ENCODE data around the gene LTB4R.
"Not testable (repeated sequence)": the region's sequence is repeated elsewhere in the genome, so short reads cannot be mapped to it uniquely, and the experiment has no call there.

LTB4R gene

GRCh38 chr14:24343795-24344660, 32.7 kb downstream of the LTB4R start:
- DNase-seq (ENCODE audit: low read depth), result no peak

DNA sequence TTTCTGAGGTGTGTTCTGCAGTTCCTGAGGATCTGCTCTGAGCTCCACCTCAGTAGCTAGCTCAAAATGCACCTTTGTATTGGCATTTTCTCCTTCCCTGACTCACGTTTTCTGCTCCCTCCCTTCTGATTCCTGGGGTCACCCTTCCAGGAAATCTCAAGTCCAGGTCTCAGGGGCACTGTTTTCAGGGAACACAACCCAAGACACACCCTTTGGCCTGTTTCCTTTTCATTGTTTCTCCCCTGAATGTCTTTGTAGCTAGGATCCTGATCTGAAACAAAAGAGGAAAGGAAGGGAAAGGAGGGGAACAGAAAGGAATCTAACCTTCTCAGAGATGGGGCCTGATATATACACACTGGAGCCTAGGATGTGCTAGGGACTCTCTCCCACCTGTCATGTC, 35.8 kb downstream of the LTB4R start:
- DNase-seq (ENCODE audit: low read depth), result no peak

DNA sequence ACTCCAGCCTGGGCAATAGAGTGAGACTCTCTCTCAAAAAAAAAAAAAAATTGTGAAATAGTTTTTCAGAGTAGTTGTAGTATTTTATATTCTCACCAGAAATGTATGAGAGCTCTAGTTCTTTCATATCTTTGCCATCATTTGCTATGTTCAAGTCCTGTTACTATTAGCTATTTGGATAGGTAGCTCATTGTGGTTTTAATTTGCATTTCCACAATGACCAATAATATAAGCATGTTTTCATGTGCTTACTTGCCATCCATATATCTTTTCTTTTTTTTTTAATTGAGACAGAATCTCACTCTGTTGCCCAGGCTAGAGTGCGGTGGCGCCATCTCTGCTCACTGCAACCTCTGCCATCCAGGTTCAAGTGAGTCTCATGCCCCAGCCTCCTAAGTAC, 36.9 kb downstream of the LTB4R start:
- no peak for DNase-seq (ENCODE audit: low read depth)

DNA sequence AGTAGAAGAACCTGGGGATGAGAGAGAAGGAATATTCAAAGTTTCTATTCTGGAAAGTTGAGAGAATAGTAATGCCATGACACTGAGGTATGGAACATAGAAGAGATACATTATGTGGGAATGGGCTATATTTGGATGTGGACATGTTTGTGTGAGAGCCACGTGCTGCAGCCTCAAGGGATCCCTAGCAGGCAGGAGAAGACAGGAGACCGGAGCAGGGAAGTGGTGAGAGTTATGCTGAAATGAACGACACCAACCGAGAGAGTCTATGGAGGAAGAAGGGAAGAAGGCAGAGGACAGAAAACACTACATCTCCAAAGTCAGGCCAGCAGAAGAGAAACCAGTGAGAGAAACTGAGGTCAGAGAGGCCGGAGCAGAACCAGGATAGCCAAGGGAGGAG, 38.4 kb downstream of the LTB4R start:
- DNase-seq (ENCODE audit: low read depth), result no peak

- no peak for DNase-seq (ENCODE audit: low read depth)
These were observed 40.2 kb downstream of the LTB4R start for GRCh38 chr14:24351517-24351916.

DNA sequence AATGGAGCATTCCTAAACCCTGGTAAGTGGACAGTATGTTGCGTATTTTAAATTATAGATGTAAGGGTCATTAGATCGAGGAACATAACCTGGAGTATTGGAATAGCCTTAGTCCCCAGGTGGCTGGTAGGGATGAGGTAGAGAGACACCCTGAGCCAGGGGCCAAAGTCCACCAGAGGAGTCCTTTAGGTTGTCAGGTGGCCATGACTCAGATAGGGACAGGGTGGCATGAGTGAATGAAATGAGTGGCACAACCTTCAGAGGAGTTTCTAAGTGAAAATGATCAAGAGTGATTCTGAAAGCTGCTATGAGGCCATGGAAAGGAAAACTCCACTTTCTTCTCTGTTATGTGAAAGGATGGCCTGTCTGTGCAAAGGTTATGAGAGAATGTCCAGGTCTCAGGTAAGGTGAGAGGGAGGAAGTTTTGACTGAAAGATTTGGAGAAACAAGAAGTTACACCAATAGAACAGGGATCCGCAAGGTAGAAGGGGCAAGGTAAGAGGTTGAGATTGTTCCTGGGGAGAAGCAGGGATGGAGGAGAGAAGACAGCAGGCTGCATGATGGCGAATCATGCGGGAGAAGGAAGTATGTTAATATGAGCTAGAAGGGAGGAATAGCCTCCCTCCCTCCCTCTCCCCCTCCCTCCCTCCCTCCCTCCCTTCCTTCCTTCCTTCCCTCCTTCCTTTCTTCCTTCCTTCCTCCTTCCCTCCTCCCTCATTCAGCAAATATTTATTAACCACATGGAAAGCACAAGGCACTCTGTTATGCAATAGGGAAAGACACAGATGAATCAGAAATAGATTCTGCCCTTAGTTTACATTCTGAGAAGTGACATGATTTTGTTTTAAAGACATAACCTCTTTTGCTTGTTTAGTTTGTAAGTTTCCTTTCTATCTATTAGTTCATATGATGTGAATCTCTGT, 42.5 kb downstream of the LTB4R start:
- DNase-seq (ENCODE audit: low read depth), result no peak

DNA sequence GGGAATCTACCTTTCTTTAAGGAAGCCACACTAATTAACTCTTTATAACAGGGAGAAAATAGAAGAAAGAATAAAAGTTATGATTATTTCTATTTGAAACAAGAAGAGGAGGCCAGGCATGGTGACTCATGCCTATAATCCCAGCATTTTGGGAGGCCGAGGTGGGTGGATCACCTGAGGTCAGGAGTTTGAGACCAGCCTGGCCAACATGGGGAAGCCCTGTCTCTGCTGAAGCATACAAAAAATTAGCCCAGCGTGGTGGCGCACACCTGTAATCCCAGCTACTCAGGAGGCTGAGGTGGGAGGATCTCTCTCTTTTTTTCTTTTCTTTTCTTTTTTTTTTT, 43.2 kb downstream of the LTB4R start:
- not testable (repeated sequence) for DNase-seq (ENCODE audit: low read depth)

DNA sequence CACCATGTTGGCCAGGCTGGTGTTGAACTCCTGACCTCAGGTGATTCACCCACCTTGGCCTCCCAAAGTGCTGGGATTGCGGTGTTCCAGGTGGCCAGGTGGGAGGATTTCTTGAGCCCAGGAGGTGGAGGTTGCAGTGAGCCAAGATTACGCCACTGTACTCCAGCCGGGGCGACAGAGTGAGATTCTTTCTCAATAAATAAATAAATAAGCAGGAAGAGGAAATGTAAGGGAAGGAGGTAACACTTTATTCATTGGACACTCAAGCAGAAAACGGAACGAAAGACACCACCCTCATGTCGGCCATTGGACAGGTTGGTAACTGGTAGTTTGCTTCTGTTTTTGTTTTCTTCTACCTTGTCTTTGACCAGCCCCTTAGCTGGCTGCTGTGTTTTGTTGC, 43.7 kb downstream of the LTB4R start:
- DNase-seq (ENCODE audit: low read depth), result no peak

- DNase-seq (ENCODE audit: low read depth), result no peak
These were observed 44.9 kb downstream of the LTB4R start for GRCh38 chr14:24356208-24356607.

DNA sequence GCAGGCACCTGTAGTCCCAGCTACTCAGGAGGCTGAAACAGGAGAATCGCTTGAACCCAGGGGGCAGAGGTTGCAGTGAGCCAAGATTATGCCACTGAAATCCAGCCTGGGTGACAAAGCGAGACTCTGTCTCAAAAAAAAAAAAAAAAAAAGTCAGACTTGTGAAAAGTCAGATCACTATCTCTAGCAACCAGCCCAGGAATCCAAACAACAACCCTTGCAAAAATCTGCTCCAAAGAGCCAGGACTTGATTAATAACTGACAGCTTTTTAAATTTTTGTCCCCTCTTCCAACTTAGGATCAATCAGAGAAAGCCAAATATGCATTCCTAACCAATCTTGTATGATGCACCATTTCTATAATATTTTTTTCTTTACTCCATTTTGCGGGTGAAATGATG, 49.0 kb downstream of the LTB4R start:
- no peak for DNase-seq (ENCODE audit: low read depth)

- DNase-seq (ENCODE audit: low read depth), result no peak
These were observed 50.0 kb downstream of the LTB4R start for GRCh38 chr14:24361326-24361725.

- DNase-seq (ENCODE audit: low read depth), result no peak
These were observed 51.1 kb downstream of the LTB4R start for GRCh38 chr14:24362241-24362960.

DNA sequence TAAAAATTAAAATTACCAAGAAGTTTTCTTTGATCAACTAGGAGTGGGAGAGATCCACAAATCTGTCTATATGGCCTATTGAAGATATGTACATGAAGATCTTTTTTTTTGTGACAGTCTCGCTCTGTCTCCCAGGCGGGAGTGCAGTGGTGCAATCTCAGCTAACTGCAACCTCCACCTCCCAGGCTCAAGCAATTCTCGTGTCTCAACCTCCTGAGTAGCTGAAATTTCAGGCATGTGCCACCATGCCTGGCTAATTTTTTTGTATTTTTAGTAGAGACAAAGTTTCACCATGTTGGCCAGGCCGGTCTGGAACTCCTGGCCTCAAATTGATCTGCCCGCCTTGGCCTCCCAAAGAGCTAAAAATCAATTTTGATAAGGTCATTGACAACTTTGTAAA, 52.1 kb downstream of the LTB4R start:
- DNase-seq (ENCODE audit: low read depth), result no peak

GRCh38 chr14:24364841-24365240, 53.5 kb downstream of the LTB4R start:
- DNase-seq (ENCODE audit: low read depth), result no peak

GRCh38 chr14:24365600-24366412, 54.5 kb downstream of the LTB4R start:
- peak; percentile 34 for DNase-seq (ENCODE audit: low read depth)

DNA sequence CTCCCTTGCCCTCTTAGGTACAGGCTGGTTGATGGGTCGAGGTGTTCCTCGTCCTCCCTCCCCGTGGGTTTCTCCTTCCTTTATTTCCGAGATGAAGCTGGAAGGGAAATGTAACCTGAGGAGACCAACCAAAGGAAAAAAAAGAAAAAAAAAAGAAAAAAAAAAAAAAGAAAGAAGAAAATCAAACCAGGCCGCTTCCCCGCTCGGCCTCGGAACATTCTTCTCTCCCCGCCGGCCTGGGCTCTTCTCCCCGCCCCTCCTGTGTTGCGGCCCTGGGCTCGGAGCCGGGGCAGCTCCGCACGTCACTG, 55.1 kb downstream of the LTB4R start:
- DNase-seq (ENCODE audit: low read depth), result no peak

GRCh38 chr14:24366721-24367513, 55.6 kb downstream of the LTB4R start:
- DNase-seq (ENCODE audit: low read depth), result no peak
